ENCODE measurements around the gene TSSK1B.
"Not testable (repeated sequence)": the region's sequence is repeated elsewhere in the genome, so short reads cannot be mapped to it uniquely, and the experiment has no call there.

Gene TSSK1B

GRCh38 chr5:113434889-113435288, at the start of gene TSSK1B:
Gene TSSK1B (minus strand): TSS chr5:113434989. CDS start chr5:113434839, 150 bp downstream.
- TF ChIP-seq CTCF (IDR thresholded peaks at IDR 0.05): no peak
- TF ChIP-seq ZFX (IDR thresholded peaks at IDR 0.05; ENCODE audit: borderline replicate concordance): no peak

GRCh38 chr5:113480243-113480642, 45.5 kb upstream of the TSSK1B start:
- TF ChIP-seq ZFX (IDR thresholded peaks at IDR 0.05; ENCODE audit: borderline replicate concordance) (no peak), CTCF (IDR thresholded peaks at IDR 0.05) (no peak)
- no peak overlapping the region for H3K27ac ChIP-seq

More at GRCh38 chr5:113434889-113435288, at the start of gene TSSK1B:
- H3K27ac ChIP-seq: no peak within 1 kb of the TSS

- TF ChIP-seq ZFX (IDR thresholded peaks at IDR 0.05; ENCODE audit: borderline replicate concordance): no peak
- no peak for TF ChIP-seq CTCF (IDR thresholded peaks at IDR 0.05)
- H3K27ac ChIP-seq: no peak overlapping the region
Measured at GRCh38 chr5:113478691-113479090, 43.9 kb upstream of the TSSK1B start.

- TF ChIP-seq CTCF (IDR thresholded peaks at IDR 0.05): no peak
- no peak for TF ChIP-seq ZFX (IDR thresholded peaks at IDR 0.05; ENCODE audit: borderline replicate concordance)
- no peak overlapping the region for H3K27ac ChIP-seq
Measured at GRCh38 chr5:113474100-113474728, 39.4 kb upstream of the TSSK1B start.

GRCh38 chr5:113463032-113463431, 28.2 kb upstream of the TSSK1B start:
- TF ChIP-seq ZFX (IDR thresholded peaks at IDR 0.05; ENCODE audit: borderline replicate concordance) (no peak), CTCF (IDR thresholded peaks at IDR 0.05) (no peak)

GRCh38 chr5:113457106-113457505, 22.3 kb upstream of the TSSK1B start:
- not testable (repeated sequence) for H3K27ac ChIP-seq

More at GRCh38 chr5:113463032-113463431, 28.2 kb upstream of the TSSK1B start:
- no peak overlapping the region for H3K27ac ChIP-seq

DNA sequence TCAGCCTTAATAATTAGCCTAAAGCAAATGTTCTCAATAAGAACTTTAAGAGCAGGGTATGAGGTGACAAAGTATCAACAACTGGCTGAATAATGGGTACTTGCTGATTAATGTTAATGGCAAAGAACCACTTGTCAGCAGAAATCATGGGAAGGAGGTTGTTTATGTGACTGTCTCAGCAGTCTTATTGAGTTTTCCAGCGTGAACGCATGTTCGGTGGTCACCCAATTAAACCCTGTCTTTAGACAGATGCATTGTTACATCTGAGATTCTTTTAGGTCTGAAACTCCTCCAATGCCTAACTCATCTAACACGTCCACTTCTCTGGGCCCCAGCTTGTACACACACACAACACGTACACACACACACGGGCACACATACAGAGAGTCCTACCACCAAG, 18.2 kb upstream of the TSSK1B start:
- TF ChIP-seq CTCF (IDR thresholded peaks at IDR 0.05): no peak
- no peak for TF ChIP-seq ZFX (IDR thresholded peaks at IDR 0.05; ENCODE audit: borderline replicate concordance)
- H3K27ac ChIP-seq: no peak overlapping the region

DNA sequence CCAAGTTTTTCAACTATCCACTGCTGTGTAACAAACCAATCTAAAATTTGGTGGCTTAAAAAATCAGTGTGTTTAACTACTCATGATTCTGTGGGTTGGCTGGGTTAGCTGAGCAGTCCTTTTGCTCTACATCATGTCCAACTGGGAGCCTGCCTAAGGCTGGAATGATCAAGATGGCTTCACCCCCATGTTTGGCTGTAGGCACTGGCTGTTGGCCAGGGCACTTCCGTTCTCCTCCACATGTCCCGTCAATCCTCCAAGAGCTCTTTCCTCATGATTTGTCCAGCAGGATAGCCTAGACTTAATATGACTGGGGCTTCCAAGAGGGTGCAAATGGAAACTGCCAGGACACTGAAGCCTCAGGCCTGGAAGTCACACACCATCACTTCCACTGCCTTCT, 17.0 kb upstream of the TSSK1B start:
- H3K27ac ChIP-seq: no peak overlapping the region
- TF ChIP-seq CTCF (IDR thresholded peaks at IDR 0.05): no peak
- TF ChIP-seq ZFX (IDR thresholded peaks at IDR 0.05; ENCODE audit: borderline replicate concordance): no peak
